DMS79 (cell line): ENCODE measurements around the gene KCNIP4.

ENCODE experiments used
- DNase-seq: peaks from one replicate; lab custom pipeline; 2025; lab: John Stamatoyannopoulos, UW

The KCNIP4 gene

DNA sequence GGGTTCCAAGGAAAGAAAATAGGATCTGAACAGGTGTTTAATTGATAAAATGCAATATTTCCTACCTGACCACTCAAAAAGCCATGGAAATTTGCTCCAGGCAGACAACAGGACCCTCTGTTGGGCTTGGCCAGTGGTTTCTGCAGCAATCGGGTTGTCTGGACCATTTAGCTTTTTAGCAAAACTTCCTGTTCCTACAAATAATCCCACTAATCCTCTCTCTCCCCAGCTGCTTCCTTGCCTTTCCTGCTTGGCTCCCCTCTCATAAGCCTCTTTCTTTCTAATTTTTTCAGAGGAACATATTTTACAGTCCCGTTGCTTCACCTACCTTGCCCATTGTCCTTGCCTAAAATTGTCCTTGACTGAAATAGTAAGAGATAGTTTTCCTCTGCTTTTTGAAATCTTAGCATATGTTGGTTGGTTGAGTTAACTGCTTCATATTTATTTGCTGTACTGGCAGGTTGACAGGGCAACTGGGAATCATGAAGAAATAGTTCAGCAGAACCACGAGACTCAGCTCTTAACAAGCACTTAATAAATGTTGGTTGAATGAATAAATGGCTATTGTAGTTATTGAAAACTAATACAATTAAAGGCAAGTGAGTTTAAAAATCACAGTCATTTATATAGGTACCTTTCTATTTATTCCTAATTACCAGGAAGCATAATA is 259.8 kb downstream of the KCNIP4 start:
- DNase-seq = no peak

DNA sequence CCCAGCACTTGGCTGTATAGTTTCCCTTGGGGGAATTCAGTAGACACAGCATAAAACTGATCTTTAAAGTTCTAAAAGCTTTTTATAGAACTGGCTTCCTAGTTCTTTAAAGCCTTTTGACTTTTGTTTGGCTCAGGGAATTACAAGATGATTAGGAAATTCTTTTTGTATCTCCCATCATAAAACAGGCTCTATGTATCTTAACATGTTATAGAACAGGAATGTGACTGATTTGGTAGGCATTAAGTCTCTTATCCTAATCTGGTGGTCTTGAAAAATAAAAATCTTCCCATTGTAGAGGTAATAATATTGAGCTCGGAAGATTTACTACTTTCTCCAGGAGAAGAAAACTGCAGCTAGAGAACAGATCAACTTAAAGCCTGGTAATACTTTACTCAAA is 262.7 kb downstream of the KCNIP4 start:
- no peak for DNase-seq

DNA sequence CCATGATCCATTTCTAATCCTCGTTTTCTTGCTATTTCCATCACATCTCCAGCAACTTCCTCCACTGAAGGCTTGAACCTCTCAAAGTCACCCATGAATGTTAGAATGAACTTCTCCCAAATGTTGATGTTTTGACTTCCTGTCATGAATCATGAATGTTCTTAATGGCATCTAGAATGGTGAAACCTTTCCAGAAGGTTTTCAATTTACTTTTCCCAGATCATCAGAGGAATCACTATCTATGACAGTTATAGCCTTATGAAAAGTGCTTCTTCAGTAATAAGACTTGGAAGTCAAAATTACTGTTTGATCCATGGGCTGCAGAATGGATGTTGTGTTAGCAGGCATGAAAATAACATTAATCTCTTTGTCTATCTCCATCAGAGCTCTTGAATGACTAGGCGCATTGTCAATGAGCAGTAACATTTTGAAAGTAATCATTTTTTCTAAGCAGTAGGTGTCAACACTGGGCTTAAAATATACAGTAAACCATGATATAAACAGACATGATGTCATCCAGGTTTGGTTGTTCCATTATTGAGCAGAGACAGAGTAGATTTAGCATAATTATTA is 268.2 kb downstream of the KCNIP4 start:
- no peak for DNase-seq

DNA sequence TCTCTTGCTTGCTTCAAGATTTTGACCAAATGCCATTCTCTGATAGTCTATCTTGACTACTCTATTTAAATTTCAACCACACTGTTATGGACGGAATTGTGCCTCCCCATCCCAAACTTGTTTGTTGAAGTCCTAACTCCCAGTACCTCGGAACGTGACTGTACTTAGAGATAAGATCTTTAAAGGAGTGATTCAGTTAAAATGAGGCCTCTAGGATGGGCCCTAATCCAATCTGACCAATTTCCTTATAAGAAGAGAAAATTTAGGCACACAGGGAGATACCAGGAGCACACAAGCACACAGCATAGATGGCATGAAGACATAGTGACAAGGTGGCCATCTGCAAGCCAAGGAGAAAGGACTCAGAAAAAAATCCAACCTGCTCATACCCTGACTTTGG is 269.9 kb downstream of the KCNIP4 start:
- DNase-seq = no peak

DNA sequence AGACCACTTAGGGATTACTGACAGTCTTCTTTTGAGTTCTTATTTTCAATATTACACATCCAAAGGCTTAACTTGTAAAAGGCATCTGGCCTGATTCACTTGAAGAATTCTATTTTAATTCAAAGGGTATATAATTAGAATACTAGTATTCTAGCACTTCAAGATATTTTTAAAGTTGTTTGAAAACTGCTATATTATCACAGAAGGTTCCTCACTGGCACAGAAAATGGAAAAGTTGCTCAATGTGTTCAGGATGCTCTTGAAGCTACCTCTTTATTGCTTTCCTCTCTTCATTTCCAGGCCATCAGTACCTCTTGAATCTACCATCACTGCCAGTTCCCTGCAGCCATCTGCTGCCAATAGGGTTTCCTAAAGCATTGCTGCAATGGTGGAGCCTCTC is 271.4 kb downstream of the KCNIP4 start:
- no peak for DNase-seq

DNA sequence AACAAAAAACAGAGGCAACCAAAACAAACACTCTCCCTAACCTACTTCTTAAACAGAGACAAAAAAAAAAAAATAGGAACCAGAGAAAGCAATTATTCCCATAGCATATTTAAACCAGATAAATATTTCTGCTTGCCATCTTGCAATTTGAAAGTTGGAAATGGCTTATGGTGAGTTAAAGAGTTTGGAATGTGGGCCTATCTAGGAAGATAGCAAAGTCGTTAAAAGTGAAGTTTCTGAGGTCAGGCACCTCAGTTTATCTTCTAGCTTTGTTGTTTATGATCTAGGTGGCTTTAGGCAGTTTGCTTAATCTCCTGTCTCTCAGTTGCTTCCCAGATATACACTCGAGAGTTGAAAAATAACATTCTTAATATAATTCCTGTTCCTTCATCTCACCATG is 284.2 kb downstream of the KCNIP4 start:
- DNase-seq = no peak

DNA sequence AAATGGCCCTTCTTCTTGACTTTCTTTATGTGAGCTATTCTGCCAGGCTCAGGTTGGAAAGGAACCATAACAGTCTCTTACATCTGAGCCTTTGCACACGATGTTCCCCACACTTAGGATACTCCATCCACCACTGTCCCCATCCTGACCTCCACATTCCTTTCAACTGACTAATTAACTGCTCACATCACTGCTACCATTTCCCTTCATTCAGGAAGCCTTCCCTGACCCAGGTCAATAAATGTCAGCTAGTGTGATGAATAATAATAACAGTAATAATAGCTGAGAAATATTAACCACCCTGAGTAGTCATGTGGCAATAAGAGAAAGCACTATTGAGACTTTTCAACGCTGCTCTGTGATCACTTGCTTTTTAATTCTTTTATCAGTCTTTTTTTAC is 291.7 kb downstream of the KCNIP4 start:
- DNase-seq = no peak

DNA sequence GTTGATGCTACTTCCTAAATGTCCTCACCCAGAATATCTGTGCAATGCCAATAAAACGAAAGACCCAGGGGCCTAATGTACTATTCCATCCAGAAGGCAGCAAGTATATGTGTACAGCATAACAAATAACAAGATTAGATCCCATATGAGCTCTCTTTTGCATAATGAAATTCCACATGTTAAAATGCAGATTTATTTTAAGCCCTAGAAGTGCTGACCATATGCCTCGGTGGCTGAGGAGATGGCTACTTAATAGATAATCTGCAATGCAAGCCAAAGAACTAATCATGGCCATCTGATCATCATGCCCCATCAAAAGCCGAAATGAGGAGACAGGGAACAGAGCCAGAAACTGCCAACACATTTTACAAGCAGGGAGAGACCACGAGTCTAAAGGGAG is 293.5 kb downstream of the KCNIP4 start:
- no peak for DNase-seq

DNA sequence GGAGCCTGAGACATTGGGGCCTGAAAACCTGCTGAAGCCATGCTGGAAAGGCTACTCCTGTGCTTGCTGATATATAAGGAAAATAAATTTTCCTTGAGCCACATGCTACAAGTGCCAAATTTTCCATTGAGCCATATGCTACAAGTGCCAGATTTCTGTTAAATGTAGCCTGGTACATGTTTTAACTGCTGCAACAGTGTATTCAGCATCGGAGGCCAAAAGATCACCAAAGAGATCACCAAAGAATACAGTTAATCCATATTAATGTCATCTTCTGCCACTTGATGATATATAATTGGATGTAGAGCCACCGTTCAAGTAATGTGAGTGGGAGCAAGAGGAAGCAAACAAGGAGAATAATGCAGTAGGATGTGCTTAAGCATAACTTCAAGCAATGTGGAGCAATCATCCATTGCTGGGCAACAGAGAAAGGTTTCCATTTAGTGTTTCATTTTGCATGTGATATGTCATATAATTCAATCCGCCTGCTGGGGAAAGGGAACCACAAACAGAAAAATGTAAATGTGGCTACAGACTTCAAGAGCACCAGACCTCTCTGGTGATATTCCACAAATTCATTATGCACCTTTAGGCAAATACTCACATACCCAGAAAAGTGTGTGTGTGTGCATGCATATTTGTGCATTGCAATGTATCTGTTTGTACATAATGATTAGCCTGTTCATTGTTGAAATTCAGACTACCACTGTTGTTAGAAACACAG is 295.9 kb downstream of the KCNIP4 start:
- no peak for DNase-seq

DNA sequence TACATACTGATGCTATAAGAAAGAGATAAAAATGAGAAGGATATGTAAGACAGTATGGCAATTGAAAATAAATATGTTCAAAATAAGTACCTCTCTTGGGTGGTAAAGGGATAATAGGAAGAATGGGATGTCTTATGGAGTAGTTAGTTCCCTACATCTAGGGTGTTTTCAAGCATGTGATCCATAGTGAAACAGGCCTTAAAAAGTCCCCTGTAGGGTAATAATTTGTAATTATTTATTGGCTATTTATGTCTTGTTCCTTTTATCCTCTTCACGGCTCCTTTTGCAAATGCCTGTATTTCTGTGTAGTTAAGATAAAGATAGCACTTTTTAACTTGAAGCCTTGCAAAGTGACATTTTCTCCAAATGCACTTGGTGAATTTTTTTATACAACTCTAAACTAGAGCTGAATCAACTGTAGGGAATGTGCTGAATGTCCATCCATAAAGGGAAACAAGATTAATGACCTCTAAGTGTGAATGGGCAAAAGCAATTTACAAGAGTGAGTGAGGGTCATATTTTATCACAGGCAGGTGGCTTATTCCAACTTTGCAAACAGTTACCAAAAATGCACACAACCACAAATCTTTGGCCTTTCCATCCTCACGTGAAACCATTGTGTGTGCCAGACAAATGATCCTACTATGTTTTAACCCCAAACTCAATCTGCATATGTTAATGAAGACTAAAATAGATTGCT is 299.0 kb downstream of the KCNIP4 start:
- DNase-seq = no peak

DNA sequence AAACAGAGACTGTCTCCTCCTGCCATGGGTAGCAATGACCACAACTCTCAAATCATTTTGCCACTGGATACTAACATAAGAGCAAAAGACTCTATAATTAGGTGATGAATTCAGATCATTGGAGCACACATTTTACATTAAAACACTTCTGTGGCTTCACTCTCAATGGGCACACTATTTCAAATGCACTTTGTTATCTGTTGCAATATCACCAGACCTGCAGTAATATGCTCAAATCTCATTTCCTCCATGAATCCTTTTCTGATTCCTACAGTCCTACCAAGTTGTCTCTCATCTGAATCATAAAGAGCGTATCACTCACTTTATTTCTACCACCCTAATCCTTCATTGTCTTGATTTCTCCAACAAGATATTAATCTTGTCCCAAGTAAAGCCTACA is 302.8 kb downstream of the KCNIP4 start:
- DNase-seq = no peak

DNA sequence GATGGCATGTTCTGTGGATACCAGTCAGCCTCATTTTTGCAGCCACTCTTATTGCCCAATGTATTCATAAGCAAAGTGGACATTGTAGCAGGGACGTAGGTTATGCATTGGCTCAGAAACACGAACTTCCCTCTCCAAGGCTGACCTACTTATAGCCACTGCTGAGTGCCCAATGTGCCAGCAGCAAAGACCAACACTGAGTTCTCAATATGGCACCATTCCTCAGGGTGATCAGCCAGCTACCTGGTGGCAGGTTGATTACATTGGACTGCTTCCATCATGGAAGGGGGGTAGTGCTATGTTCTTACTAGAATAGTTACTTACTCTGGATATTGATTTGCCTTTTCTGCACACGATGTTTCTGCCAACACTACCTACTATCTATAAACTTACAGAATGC is 306.9 kb downstream of the KCNIP4 start:
- DNase-seq = no peak

DNA sequence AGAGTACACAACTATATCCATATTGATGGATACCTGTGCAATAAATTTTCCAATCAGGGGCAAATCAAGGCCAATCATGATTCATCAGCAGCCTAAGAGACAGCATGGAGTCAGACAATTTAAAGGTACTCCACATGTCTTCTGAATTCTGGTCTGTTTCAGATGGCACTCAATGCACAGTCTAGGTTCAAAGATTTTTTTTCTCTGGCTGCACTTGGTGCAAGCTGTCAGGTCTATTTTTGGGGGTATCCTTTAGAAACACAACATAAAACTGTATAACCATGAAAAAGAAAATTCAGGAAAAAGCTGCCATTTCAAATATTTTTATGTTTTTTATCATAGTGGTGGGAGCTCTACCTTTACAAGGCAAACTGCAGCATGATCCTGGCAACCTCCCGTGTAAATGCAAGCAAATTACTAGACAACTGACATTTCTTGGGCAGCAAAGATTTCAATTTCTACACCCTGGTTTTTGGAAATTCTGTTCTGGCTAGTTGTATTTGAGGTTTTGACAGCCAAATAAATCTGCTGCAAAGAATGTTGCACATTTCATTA is 310.3 kb downstream of the KCNIP4 start:
- no peak for DNase-seq

DNA sequence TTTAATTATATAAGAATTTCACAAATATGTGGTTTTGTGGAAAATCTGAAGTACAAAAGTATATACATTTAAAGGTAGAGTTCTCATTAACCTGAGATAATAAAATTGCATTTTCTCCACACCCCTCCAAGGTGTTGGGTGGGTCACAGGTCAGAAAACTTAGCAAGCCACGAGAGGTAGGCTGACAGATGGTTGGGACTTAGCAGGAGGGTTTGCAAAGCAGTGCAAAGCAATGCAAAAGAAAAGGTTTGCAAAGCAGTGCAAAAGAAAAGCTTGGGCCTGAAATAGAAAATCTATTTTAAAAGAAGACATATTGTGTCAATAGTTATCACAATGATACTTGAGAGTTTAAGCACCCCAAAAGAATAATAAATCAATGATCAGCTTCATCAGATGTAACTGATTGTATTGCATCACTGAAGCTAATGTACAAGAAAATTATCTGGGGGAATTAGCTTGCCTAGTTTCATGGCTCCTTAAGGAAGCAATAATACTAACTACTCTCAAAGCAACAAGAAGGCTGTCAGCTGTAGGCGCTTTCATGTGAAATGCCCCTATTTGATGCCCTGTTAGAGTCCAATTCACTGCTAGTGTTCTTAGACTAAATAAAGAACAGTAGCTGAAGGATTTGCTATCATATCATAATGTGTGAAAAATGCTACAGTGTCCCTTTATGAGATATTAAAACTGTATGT is 319.5 kb downstream of the KCNIP4 start:
- DNase-seq = no peak

DNA sequence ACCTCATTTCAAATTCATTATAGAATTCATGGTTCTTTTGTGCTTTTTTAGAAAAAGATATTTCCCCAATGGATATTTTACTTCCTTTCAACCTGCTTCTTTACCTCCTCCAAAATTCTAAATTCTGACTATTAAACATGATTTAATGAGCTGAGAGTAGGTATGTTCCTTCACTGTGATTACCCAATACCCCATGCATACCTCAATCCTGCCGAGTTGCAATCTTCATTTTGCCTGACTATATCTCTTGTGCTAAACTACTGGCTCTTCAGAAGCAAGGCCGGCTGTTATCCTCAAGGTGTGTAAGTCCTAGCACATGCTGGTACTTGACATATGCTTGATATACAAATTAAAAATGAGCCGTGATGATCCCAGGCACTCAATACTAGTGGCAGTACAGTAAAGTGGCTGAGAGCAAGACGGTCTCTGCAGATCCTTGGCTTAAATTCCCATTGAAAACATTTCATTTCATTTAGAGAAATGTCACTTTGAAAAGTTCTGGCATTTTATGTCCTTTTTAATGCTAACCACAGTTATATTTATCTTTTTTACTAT is 320.4 kb downstream of the KCNIP4 start:
- DNase-seq = no peak

DNA sequence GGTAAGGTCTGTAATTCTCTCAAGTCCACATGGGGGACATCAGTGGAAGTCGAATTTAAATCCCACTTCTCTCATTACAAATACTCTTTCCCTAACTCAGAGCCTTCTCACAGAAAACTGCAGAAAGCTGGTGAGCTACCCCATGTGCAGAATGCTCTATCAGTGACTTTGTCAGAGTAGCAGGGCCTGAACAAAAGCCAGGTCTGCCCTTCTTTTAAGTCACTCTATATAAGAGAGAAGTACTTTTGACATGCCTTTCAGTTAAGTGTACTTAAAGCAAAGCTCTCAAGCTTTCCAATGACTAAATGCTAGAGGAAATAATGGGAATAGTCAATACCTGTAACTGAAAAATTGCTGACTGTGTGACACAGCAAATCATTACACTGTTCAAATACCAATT is 323.1 kb downstream of the KCNIP4 start:
- no peak for DNase-seq

DNA sequence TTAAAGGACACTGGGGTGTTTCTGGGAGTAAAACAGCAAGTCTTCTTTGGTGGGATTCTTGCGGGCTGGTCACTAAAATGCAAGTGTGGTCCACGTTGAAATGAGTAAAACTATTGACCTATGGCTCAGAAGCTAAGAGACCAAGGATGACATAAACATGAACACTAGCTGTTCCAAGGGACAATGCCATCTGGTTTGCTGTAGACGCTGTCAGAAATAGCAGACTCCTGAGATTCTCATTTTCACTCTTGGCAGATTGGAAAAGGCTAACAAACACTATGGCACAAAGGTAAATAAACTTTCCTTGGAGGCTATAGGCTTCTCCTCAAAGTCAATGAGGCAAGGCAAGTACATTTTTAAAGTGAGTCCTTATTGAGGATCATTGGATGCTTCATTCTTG is 343.6 kb downstream of the KCNIP4 start:
- no peak for DNase-seq

DNA sequence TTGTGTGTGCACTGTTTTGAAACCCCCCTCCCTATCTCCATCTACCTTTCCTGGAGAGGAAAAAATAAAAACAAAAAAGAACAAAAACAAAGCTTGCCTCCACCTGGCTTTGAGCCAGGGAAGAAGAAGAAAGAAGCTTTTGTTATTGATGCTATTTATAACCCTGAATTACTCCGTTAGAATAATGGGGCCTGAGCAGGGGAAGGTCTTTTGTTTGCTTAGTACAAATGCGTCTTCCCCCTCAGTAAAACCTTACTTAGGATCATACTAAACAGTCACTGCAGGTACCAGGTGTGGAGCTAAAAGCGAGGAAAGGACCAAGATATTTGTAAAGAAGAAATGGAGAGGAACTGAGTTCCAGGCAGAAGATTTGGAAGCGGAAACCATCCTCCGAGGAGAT is 352.1 kb downstream of the KCNIP4 start:
- DNase-seq = no peak

DNA sequence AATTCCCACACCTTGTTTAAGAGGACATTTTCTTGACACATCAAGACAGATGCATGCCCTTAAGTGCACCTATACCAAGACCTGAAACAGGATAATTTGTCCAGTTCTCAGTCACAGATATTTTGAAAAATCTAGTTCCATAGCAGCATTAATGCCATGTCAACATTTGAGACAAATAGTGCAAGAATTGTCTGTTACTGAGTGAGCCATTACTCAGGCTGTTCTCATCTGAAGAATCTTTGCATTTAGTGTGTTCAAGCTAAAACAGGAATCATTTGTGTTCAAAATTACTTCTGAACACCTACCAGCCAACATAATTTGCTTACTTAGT is 354.9 kb downstream of the KCNIP4 start:
- DNase-seq = no peak

DNA sequence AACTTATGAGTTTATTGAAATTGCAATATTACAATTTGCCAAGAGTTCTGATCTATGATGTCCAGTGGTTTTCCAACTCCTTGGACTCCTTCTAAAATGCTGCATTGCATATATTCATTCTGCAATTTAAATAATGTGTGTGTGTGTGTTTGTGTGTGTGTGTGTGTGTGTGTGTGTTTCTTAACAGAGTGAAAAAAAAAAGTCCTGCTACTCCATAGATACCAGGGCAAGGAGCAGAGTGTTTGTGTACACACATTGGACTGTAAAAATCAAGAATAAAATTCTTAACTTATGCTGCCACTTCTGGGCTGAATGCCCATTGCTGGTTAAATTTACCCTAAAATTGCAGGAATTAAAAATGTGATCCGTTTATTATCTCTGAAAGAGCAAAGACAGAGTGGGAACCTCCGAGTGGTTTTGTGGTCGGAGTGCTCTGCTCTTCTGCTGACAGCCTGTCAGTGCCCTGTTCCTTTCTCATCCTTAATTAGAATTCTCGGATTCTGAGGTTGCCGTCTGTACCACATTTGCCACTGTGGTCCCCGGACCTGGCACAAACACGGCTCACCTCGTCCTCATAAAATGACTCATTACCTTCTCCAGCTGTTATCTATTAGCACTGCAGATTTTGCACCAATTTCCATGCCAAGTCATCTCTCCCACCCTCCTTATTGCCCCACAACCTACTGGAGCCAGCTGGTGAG is 355.5 kb downstream of the KCNIP4 start:
- DNase-seq = no peak

DNA sequence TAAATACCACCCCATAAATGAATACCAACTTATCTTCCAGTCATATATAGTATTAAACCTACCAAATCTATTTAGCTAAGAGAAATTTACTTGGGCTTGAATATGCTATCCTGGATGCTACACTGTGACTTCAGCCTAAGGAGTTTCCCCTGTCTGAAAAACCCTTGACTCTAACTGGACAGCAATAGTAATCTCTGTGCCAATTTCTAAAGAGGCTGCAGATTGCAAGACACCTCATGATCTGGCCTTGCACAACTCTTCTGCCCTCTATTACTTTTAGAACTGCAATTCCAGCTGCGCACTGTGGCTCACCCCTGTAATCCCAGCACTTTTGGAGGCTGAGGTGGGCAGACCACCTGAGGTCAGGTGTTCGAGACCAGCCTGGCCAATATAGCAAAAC is 371.5 kb downstream of the KCNIP4 start:
- DNase-seq = no peak
